Stomach smooth muscle (tissue), 2 donors: ENCODE results near the gene OGDHL.
"Not testable (repeated sequence)": the region's sequence is repeated elsewhere in the genome, so short reads cannot be mapped to it uniquely, and the experiment has no call there.

Source experiments
- H3K27ac ChIP-seq: one replicate; pipeline ENCODE4 v1.7.0; 2013; ENCODE audit warnings: mild to moderate bottlenecking, low read length, inconsistent platforms
- H3K27me3 ChIP-seq, 2 donors: one replicate each; pipeline ENCODE4 v1.7.0; 2013; ENCODE audit warnings: low read length in 2 of 2; ENCODE audit not compliant: insufficient read depth in 2 of 2, control insufficient read depth in 1 of 2
- H3K36me3 ChIP-seq, 2 donors: one replicate each; pipeline ENCODE4 v1.7.0; 2013; ENCODE audit warnings: low read length in 2 of 2; ENCODE audit not compliant: control insufficient read depth in 2 of 2, insufficient read depth in 2 of 2
- H3K4me1 ChIP-seq: one replicate; pipeline ENCODE4 v1.7.0; 2013; ENCODE audit warnings: low read length; ENCODE audit not compliant: control insufficient read depth, insufficient read depth
- H3K4me3 ChIP-seq, 2 donors: one replicate each; pipeline ENCODE4 v1.7.0; 2013; ENCODE audit warnings: low read length in 2 of 2
- H3K9ac ChIP-seq, 2 donors: one replicate each; pipeline ENCODE4 v1.7.0; 2013; ENCODE audit warnings: low read length in 2 of 2, mild to moderate bottlenecking in 1 of 2
- H3K9me3 ChIP-seq, 2 donors: one replicate each; pipeline ENCODE4 v1.7.0; 2013; ENCODE audit warnings: low read length in 2 of 2; ENCODE audit not compliant: control insufficient read depth in 2 of 2
- donor health status: healthy.
- donor health status: Pancreatic carcinoma.

OGDHL gene

GRCh38 chr10:49761789-49762565 lies at the start of gene OGDHL:
Gene OGDHL, minus strand, starts transcription at chr10:49762323. Its CDS starts 3,731 bp downstream, at chr10:49758592.
- Histone ChIP-seq H3K4me1 (peaks cover 5% of the 10 kb centered on the region), H3K27ac (no peak within 1 kb of the TSS), H3K9ac (no peak within 1 kb of the TSS), H3K27me3 (peaks cover 8 to 20% of the 10 kb centered on the region in 2 donors), H3K36me3 (no peaks in the 10 kb centered on the region), H3K4me3 (peak within 1 kb of the TSS; percentile 35 to 72), H3K9me3 (peaks cover 8 to 9% of the 10 kb centered on the region in 2 donors)

GRCh38 chr10:49803988-49804387 lies 41.9 kb upstream of the OGDHL start:
- no peak overlapping the region for H3K9ac ChIP-seq
- H3K4me1 ChIP-seq, result no peaks in the 10 kb centered on the region
- H3K9me3 ChIP-seq, result peaks cover 0 to 5% of the 10 kb centered on the region in 2 donors
- no peak overlapping the region for H3K27ac ChIP-seq
- H3K36me3 ChIP-seq, result no peaks in the 10 kb centered on the region
- no peak overlapping the region for H3K4me3 ChIP-seq
- H3K27me3 ChIP-seq, result no peaks in the 10 kb centered on the region

GRCh38 chr10:49798275-49798674 lies 36.2 kb upstream of the OGDHL start:
- H3K4me3 ChIP-seq, result no peak overlapping the region
- H3K4me1 ChIP-seq, result no peaks in the 10 kb centered on the region
- H3K9me3 ChIP-seq, result no peaks in the 10 kb centered on the region
- H3K9ac ChIP-seq, result no peak overlapping the region
- peaks cover 0 to 3% of the 10 kb centered on the region in 2 donors for H3K27me3 ChIP-seq
- no peak overlapping the region for H3K27ac ChIP-seq
- no peaks in the 10 kb centered on the region for H3K36me3 ChIP-seq

- Histone ChIP-seq H3K4me1 (no peaks in the 10 kb centered on the region), H3K27ac (no peak overlapping the region), H3K27me3 (no peaks in the 10 kb centered on the region), H3K9ac (no peak overlapping the region), H3K9me3 (no peaks in the 10 kb centered on the region), H3K4me3 (no peak overlapping the region), H3K36me3 (no peaks in the 10 kb centered on the region)
These were observed 29.0 kb upstream of the OGDHL start for GRCh38 chr10:49791100-49791499.

- Histone ChIP-seq H3K36me3 (no peaks in the 10 kb centered on the region), H3K4me3 (no peak overlapping the region), H3K9me3 (no peaks in the 10 kb centered on the region), H3K27me3 (no peaks in the 10 kb centered on the region), H3K4me1 (no peaks in the 10 kb centered on the region), H3K27ac (no peak overlapping the region), H3K9ac (no peak overlapping the region)
These were observed 22.6 kb upstream of the OGDHL start for GRCh38 chr10:49784681-49785080.

GRCh38 chr10:49783645-49784044 lies 21.5 kb upstream of the OGDHL start:
- H3K9me3 ChIP-seq, result no peaks in the 10 kb centered on the region
- no peak overlapping the region for H3K27ac ChIP-seq
- no peaks in the 10 kb centered on the region for H3K27me3 ChIP-seq
- no peaks in the 10 kb centered on the region for H3K36me3 ChIP-seq
- no peaks in the 10 kb centered on the region for H3K4me1 ChIP-seq
- no peak overlapping the region for H3K4me3 ChIP-seq
- H3K9ac ChIP-seq, result no peak overlapping the region

- Histone ChIP-seq H3K9me3 (no peaks in the 10 kb centered on the region), H3K27ac (no peak overlapping the region), H3K9ac (no peak overlapping the region), H3K27me3 (no peaks in the 10 kb centered on the region), H3K36me3 (no peaks in the 10 kb centered on the region), H3K4me1 (no peaks in the 10 kb centered on the region), H3K4me3 (no peak overlapping the region)
These were observed 19.1 kb upstream of the OGDHL start for GRCh38 chr10:49781247-49781646.

DNA sequence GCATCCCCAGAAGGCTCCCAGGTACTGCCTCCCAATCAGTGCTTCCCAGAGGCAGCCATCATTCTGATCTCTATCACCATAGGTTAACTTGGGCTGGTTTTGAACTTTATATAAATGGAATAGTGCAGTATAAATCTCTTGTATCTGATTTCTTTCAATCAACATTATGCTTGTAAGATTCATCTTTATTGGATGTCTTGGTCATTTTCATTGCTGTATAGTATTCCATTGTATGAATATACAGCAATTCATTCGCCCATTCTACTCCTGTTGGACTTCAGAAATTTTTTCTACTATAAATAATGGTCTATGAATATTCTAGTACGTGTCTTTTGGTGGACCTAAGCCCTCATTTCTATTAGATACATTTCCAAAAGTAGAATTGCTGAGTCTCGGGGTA lies 16.1 kb upstream of the OGDHL start:
- Histone ChIP-seq H3K9me3 (no peaks in the 10 kb centered on the region), H3K27me3 (no peaks in the 10 kb centered on the region), H3K36me3 (no peaks in the 10 kb centered on the region), H3K4me3 (no peak overlapping the region), H3K9ac (no peak overlapping the region), H3K27ac (no peak overlapping the region), H3K4me1 (no peaks in the 10 kb centered on the region)

DNA sequence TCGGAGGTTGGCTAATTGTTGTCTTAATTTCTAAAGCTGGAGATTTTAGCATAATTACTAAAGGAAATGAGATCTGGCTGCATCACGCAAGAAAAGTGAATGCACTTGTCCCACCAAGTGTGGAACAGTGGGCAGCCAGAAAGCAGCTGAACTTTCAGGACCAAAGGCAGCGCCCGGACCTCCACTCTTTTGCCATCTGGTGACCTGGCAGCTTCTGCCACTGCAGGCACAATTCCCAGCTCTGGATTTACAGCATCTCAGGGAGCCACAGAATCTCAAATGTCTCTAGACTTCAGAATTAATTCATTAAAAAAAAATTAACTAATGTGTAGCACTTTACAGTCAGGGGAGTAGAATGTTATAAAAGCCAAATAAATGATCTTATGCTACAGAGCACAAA lies 14.7 kb upstream of the OGDHL start:
- Histone ChIP-seq H3K27ac (no peak overlapping the region), H3K4me1 (no peaks in the 10 kb centered on the region), H3K4me3 (no peak overlapping the region), H3K36me3 (no peaks in the 10 kb centered on the region), H3K9me3 (no peaks in the 10 kb centered on the region), H3K27me3 (no peaks in the 10 kb centered on the region), H3K9ac (no peak overlapping the region)

GRCh38 chr10:49775014-49775413 lies 12.9 kb upstream of the OGDHL start:
- no peak overlapping the region for H3K9ac ChIP-seq
- no peak overlapping the region for H3K27ac ChIP-seq
- H3K4me1 ChIP-seq, result no peaks in the 10 kb centered on the region
- H3K4me3 ChIP-seq, result no peak overlapping the region
- no peaks in the 10 kb centered on the region for H3K36me3 ChIP-seq
- H3K9me3 ChIP-seq, result no peaks in the 10 kb centered on the region
- H3K27me3 ChIP-seq, result peaks cover 2 to 4% of the 10 kb centered on the region in 2 donors

- H3K9ac ChIP-seq, result not testable (repeated sequence)
- H3K27me3 ChIP-seq, result peaks cover 8 to 16% of the 10 kb centered on the region in 2 donors
These were observed 10.8 kb upstream of the OGDHL start for GRCh38 chr10:49772944-49773343.

More at GRCh38 chr10:49772944-49773343, 10.8 kb upstream of the OGDHL start:
- H3K9me3 ChIP-seq, H3K27ac ChIP-seq, H3K36me3 ChIP-seq, H3K4me1 ChIP-seq, H3K4me3 ChIP-seq: not testable (repeated sequence)
